ENCODE measurements around the gene PNPLA3.

The PNPLA3 gene

GRCh38 chr22:43925433-43926348, 2.1 kb downstream of the PNPLA3 start:
- no peak for DNase-seq

DNA sequence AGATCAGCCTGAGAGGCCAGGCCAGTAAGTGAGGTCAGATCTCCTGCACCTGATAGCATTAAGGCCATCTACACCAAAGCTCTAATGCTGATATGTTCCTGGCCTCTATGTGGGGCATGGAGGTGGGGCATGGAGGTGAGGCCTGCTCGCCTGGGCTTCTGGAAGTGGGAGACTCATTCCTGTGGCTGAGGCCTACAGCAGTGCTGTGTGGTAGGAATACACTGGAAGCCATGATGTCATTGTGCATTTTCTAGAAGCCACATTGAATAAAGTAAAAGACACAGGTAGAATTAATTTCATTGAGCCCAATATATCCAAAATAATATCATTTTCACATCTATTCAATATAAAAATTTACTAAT, 2.7 kb downstream of the PNPLA3 start:
- DNase-seq: no peak

- no peak for DNase-seq
Observed at GRCh38 chr22:43928468-43928867, 4.9 kb downstream of the PNPLA3 start.

DNA sequence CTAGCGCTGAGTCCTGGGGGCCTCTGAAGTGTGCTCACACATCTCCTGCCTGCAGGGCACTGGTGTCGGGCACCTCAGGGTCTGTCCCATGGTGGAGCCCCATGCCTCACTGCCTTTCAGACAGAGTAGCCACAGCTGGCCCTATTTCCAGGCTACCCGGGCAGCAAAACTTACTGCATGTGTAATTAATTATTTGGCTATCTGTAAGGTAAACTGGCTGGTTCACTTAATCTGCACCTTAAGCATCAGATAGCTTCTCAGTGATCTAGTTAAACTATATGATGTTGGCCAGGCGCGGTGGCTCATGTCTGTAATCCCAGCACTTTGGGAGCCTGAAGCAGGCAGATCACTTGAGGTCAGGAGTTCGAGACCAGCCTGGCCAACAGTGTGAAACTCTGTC, 5.3 kb downstream of the PNPLA3 start:
- DNase-seq: no peak

DNA sequence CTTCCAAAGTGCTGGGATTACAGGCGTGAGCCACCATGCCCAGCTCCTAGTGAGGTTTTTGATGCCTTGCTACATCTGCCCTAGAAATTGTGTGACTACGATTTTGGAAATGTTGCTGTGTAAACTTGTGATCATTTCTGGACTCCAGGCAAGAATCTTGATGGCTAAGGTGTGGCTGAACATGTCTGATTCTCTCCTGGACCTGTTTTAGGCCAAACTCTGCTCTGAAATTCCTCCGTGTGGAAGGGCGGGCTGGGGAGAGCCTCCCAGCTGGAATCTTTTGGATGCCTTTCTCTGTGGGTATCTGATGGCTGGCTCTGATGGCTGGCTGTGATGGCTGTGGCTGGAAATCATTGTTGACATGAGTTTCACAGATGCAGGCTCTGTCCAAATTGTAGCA, 8.2 kb downstream of the PNPLA3 start:
- DNase-seq: no peak

- DNase-seq: no peak
Observed at GRCh38 chr22:43941449-43941848, 17.8 kb downstream of the PNPLA3 start.

DNA sequence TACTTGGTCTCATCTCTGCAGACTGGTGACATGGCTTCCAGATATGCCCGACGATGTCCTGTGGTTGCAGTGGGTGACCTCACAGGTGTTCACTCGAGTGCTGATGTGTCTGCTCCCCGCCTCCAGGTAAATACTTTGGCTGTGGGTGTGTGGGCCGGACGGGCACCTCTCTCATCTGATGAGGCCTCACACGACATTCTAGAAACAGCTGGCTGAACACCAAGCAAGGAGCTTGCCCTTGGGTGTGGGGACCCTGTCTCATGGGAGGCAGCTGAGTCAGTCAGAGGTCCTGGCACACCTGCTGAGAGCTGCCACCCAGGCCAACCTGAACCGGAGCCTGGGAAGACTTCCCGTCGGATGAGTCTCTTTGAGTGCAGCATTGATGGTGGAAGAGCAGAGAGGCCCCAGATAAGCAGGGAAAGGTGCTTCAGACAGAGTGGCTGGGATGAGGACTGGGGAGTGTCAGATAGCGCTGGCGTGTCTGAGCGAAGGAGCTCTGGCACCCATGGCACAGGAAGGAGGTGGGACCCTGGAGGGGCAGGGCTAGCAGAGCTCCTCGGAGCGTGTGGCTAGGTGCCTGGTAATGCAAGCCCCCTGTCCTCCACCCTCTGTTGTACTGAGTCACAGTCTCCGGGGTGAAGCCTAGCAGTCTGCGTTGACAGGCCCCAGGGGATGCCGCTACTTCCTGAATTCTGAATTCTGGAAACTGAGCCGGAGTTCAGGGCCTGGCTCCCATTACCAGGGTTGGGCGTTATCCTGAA, 21.2 kb downstream of the PNPLA3 start:
- no peak for DNase-seq

- DNase-seq: peak; percentile 61
Observed at GRCh38 chr22:43945632-43946383, 22.2 kb downstream of the PNPLA3 start.

GRCh38 chr22:43946384-43946667, 22.7 kb downstream of the PNPLA3 start:
- no peak for DNase-seq

- no peak for DNase-seq
Observed at GRCh38 chr22:43948836-43949406, 25.3 kb downstream of the PNPLA3 start.

GRCh38 chr22:43951391-43951790, 27.8 kb downstream of the PNPLA3 start:
- DNase-seq: no peak

DNA sequence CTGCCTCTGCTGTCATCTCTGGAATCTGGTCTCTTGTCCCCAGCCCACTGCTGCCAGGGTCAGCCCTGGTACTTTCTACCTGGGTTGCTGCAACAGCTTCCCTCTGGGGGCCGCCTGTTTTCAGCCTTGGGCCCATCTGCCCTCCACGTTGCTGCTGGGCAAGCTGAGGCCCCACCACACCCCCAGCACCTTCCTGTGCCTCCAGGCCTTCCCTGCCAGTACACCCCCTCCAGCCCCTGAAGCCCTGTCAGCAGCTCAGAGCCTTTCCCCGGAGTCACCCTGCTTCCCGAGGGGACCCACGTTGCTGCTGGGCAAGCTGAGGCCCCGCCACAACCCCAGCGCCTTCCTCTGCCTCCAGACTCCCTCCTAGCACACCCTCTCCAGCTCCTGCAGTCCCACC, 28.4 kb downstream of the PNPLA3 start:
- DNase-seq: no peak

- no peak for DNase-seq
Observed at GRCh38 chr22:43953988-43954785, 30.6 kb downstream of the PNPLA3 start.

DNA sequence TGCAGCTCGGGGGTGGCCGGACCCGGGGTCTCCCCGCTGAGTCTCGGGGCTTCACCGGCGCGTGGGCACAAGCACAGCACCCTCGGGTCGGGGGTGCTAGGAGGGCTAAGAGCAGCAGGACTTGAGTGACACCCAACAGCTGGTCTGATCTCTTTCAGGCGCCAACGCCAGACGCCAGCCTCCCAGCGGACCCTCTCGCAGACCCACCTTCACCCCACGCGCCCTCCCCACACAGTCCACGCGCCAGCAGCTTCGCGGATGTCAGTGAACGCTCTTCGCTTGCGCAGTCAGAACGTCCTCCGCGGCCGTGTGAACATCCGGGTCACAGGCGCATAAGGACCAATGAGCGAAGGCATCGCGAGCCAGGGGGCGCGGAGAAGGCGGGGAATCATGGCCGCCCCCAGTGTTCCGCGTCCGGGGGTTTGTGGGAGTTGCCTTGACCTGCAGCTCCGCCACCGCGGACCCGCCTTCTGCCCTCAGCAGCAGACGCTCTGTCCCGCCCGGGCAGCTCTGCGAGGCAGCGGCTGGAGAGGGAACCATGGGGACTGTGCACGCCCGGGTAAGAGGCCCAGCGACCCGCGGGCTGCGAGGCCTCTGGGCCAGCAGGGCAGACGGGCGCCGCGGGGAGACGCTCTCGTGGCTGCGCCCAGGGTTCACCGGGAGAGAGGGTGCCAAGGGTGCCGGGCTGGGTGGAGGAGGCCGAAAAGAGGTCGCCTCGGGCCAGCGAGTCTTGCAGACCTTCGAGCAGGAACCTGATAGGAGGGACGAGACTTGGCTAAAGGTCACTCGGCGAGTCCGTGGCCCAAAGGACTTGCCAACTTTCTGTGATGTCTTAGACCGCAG, 31.7 kb downstream of the PNPLA3 start, which contains the start of gene SAMM50:
TSS of gene SAMM50 (plus strand) at position 403 of the 843 bp plus-strand sequence. CDS start at position 539, 136 bp downstream.
- peak; percentile 79 for DNase-seq

DNA sequence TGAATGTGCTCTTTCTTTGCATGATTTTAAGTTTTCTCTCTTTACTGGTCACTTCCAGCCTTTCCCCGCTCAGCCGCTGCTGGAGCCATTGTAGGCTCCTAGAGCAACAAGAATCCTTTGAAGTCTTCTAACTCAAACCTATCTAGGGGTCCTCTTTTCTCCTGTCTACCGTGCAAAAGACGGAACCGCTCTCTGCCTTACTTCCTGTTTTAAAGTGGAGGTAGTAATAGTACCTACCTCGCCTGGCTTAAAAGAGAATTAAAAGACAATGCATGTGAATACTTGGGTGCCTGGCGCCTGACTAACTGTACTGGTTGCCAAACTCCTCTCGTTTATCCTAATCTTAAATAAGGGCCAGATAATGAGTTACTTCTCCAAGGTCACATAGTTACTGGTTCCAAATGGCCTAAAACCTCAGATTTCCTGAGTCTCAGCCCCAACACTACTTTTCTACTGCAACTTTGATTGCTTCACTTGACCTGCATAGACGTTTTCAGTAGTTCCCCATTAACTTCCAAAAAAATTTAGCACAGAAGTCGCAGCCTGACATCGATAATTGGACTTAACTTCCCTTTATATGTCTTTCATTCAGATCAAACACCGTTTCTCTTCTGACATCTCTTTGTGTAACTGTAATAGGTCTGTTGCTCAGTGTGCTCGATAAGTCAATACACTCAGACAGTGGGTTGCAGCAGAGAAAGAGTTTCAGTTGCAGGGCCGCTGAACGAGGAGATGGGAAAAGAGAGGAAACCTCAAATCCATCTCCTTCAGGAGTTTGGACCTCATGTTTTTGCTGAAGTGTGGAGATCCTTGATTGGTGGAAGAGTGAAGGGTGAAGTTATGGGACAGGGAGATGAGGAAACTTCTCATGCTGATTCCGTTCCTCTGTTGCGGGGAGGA, 32.5 kb downstream of the PNPLA3 start:
- no peak for DNase-seq

GRCh38 chr22:43956805-43957463, 33.3 kb downstream of the PNPLA3 start:
- no peak for DNase-seq

DNA sequence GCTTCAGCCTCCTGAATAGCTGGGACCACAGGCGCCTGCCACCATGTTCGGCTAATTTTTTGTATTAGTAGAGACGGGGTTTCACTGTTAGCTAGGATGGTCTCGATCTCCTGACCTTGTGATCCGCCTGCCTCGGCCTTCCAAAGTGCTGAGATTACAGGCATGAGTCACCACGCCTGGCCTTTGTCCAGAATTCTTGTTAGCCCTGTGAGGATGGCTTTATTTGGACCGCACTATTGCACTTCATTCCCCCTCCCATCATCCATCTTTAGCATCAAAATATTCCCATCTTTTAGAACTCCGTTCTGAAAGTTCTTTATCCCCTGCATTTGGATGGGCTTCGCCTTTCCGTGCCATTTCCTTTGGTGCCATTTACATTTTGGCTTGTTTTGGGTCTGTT, 34.3 kb downstream of the PNPLA3 start:
- DNase-seq: no peak

DNA sequence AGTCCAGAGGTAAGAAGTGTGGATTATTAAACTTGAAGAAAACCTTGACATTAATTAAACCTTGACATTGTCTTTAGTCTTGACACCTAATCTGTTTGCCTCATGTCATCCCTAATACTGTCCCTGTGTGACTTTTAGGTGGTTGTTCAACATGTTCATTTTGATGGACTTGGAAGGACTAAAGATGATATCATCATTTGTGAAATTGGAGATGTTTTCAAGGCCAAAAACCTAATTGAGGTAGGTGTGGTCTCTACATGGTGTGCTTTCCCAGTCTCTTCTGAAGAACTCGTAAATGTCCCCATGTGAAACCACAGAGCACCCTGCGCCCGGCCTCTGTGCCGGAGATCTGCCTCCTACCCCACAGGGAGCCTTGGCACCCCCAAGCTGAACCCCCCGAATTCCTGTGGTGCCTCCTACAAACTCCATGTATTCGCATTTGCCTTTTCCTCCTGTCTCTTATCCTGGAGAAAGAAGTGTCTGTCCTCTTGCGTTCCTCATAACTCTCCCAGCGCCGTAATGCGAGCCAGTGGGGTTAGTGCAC, 40.8 kb downstream of the PNPLA3 start:
- DNase-seq: no peak

GRCh38 chr22:43967069-43967468, 43.5 kb downstream of the PNPLA3 start:
- DNase-seq: no peak

All from NCI-H1694 treated with DMSO at 0.1 percent for 48 hours (cell line).